ENCODE data around the gene SLC16A10. TPM values are rescaled to one million over a fixed set of nuclear protein-coding genes. Genes with fewer than 3 reads are reported as not detected.
A peak's percentile ranks its signal among the peaks of the same experiment; 100 is the strongest.

Gene SLC16A10
- total RNA-seq, 4 donors from 2014 or later, result 1.5 to 8.9 (median 4.2) TPM

- in situ Hi-C loops (cut with MboI; ENCODE audit: low pct_ligation_motif_present in 1 of 4, low pct_unique_long_range_greater_than_20kb in 1 of 4, low sequenced_read_pairs in 3 of 4) (loop anchor here in 3 of 4 donors (25.0 kb wide), 4 partner anchors 227 to 777 kb away; partner anchors contain the start of genes REV3L (in 1 of the 3) and TRAF3IP2 (in 1 of the 3)), intact Hi-C loops (cut with DNase I; ENCODE audit: low total_unique reads) (no loop called here)
- DNase-seq, result no peak
- H3K27me3 ChIP-seq, result no peaks in the 10 kb centered on the region
- no peaks in the 10 kb centered on the region for H3K9me3 ChIP-seq
- H3K27ac ChIP-seq, result no peak overlapping the region
- peak overlapping the region in 1 of 4 donors; percentile 87 for H3K4me3 ChIP-seq
- WGBS, 2 donors (ENCODE audit: low coverage in 1 of 2), result 92 to 93% methylated on average over 7 to 12 of the region's 12 CpGs
- H3K4me1 ChIP-seq, result peaks cover 9 to 26% (median 13%) of the 10 kb centered on the region in 4 donors
- H3K36me3 ChIP-seq, result peaks cover 0 to 5% (median under 1%) of the 10 kb centered on the region in 4 donors
- TF ChIP-seq POLR2A (IDR thresholded peaks at IDR 0.05) (no peak), EP300 (IDR thresholded peaks at IDR 0.05; ENCODE audit: low read depth) (no peak), POLR2AphosphoS5 (IDR thresholded peaks at IDR 0.05) (no peak), CTCF (IDR thresholded peaks at IDR 0.05) (no peak)
Observed at GRCh38 chr6:111260570-111261298, 173.4 kb downstream of the SLC16A10 start.

- TF ChIP-seq POLR2A (IDR thresholded peaks at IDR 0.05) (no peak), EP300 (IDR thresholded peaks at IDR 0.05; ENCODE audit: low read depth) (no peak), POLR2AphosphoS5 (IDR thresholded peaks at IDR 0.05) (no peak), CTCF (IDR thresholded peaks at IDR 0.05) (no peak)
- DNase-seq, result no peak
- in situ Hi-C loops (cut with MboI; ENCODE audit: low pct_ligation_motif_present in 1 of 4, low pct_unique_long_range_greater_than_20kb in 1 of 4, low sequenced_read_pairs in 3 of 4), result loop anchor here in 3 of 4 donors (25.0 kb wide), 4 partner anchors 223 to 773 kb away; partner anchors contain the start of genes REV3L (in 1 of the 3) and TRAF3IP2 (in 1 of the 3)
- WGBS, 2 donors (ENCODE audit: low coverage in 1 of 2), result 95 to 96% methylated on average over 3 to 4 of the region's 4 CpGs
- Histone ChIP-seq H3K9me3 (no peaks in the 10 kb centered on the region), H3K27ac (no peak overlapping the region), H3K27me3 (no peaks in the 10 kb centered on the region), H3K4me3 (no peak overlapping the region), H3K36me3 (peaks cover 0 to 13% (median 6%) of the 10 kb centered on the region in 4 donors), H3K4me1 (peaks cover 9 to 21% (median 13%) of the 10 kb centered on the region in 4 donors)
- intact Hi-C loops (cut with DNase I; ENCODE audit: low total_unique reads), result no loop called here
Observed at GRCh38 chr6:111263837-111264236, 176.5 kb downstream of the SLC16A10 start.

DNA sequence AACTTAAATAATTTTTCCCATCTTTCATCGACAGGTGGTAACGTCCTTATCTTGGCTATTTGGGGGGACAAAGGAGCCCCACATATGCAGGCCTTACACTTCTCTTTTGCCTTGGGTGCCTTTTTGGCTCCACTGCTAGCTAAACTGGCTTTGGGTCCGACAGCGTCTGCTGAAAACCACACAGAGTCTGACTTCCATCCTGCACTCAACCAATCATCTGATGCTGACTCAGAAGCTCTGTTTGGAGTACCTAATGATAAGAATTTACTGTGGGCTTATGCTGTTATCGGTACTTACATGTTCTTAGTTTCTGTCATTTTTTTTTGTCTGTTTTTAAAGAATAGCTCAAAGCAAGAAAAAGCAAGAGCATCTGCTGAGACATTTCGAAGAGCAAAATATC, 178.5 kb downstream of the SLC16A10 start:
- intact Hi-C loops (cut with DNase I; ENCODE audit: low total_unique reads) (no loop called here), in situ Hi-C loops (cut with MboI; ENCODE audit: low pct_ligation_motif_present in 1 of 4, low pct_unique_long_range_greater_than_20kb in 1 of 4, low sequenced_read_pairs in 3 of 4) (loop anchor here in 3 of 4 donors (25.0 kb wide), 4 partner anchors 221 to 771 kb away; partner anchors contain the start of genes REV3L (in 1 of the 3) and TRAF3IP2 (in 1 of the 3))
- Histone ChIP-seq H3K4me1 (peaks cover 0 to 9% (median 2%) of the 10 kb centered on the region in 4 donors), H3K9me3 (no peaks in the 10 kb centered on the region), H3K27ac (no peak overlapping the region), H3K27me3 (no peaks in the 10 kb centered on the region), H3K36me3 (peaks cover 0 to 13% (median 6%) of the 10 kb centered on the region in 4 donors), H3K4me3 (no peak overlapping the region)
- no peak for DNase-seq
- no peak for TF ChIP-seq EP300 (IDR thresholded peaks at IDR 0.05; ENCODE audit: low read depth)
- no peak for TF ChIP-seq POLR2A (IDR thresholded peaks at IDR 0.05)
- no peak for TF ChIP-seq POLR2AphosphoS5 (IDR thresholded peaks at IDR 0.05)
- TF ChIP-seq CTCF (IDR thresholded peaks at IDR 0.05), result no peak
- 93 to 94% methylated on average over 5 to 6 of the region's 6 CpGs for WGBS, 2 donors (ENCODE audit: low coverage in 1 of 2)

GRCh38 chr6:111266276-111266675, 179.0 kb downstream of the SLC16A10 start:
- no peak for DNase-seq
- no peak for TF ChIP-seq POLR2AphosphoS5 (IDR thresholded peaks at IDR 0.05)
- no peak for TF ChIP-seq CTCF (IDR thresholded peaks at IDR 0.05)
- TF ChIP-seq EP300 (IDR thresholded peaks at IDR 0.05; ENCODE audit: low read depth), result no peak
- TF ChIP-seq POLR2A (IDR thresholded peaks at IDR 0.05), result no peak
- in situ Hi-C loops (cut with MboI; ENCODE audit: low pct_ligation_motif_present in 1 of 4, low pct_unique_long_range_greater_than_20kb in 1 of 4, low sequenced_read_pairs in 3 of 4), result loop anchor here in 3 of 4 donors (25.0 kb wide), 4 partner anchors 221 to 771 kb away; partner anchors contain the start of genes REV3L (in 1 of the 3) and TRAF3IP2 (in 1 of the 3)
- Histone ChIP-seq H3K9me3 (no peaks in the 10 kb centered on the region), H3K27ac (no peak overlapping the region), H3K4me1 (peaks cover 0 to 4% (median under 1%) of the 10 kb centered on the region in 4 donors), H3K27me3 (no peaks in the 10 kb centered on the region), H3K4me3 (no peak overlapping the region), H3K36me3 (peaks cover 0 to 13% (median 6%) of the 10 kb centered on the region in 4 donors)
- WGBS, 2 donors (ENCODE audit: low coverage in 1 of 2), result 91% methylated on average over 2 of the region's 2 CpGs; no CpG with 5 or more reads in 1 of the 2 donors
- intact Hi-C loops (cut with DNase I; ENCODE audit: low total_unique reads), result no loop called here
